Neural cell (in vitro differentiated cells): ENCODE results near the gene MPC1L. TPM values are rescaled to one million over a fixed set of nuclear protein-coding genes. Genes with fewer than 3 reads are reported as not detected.

Experiments
- H2AFZ ChIP-seq: fragments of 200-600, 300-800 bp; sonication (generic), shearing (Covaris generic); 2 replicates; pipeline ENCODE4 v1.6.0; 2014; ENCODE audit warnings: low read depth, mild to moderate bottlenecking, antibody characterized with exemption, low read length, moderate library complexity
- H3F3A ChIP-seq: fragments of 200-600 bp; shearing (Covaris generic); 2 replicates; pipeline ENCODE4 v1.6.1; 2016; ENCODE audit warnings: mild to moderate bottlenecking, moderate library complexity, mixed read lengths, antibody characterized with exemption, low read length; ENCODE audit not compliant: insufficient read depth, poor library complexity, severe bottlenecking
- H3K27ac ChIP-seq: fragments of 200-600, 300-800 bp; sonication (generic), shearing (Covaris generic); 2 replicates; pipeline ENCODE4 v1.5.1; 2014; ENCODE audit warnings: mild to moderate bottlenecking, low read length, moderate library complexity
- H3K27me3 ChIP-seq: fragments of 300-800, 200-600 bp; sonication (generic), shearing (Covaris generic); 2 replicates; pipeline ENCODE4 v1.6.0; 2014; ENCODE audit warnings: mild to moderate bottlenecking, low read depth, low read length, moderate library complexity; ENCODE audit not compliant: insufficient read depth
- H3K36me3 ChIP-seq: fragments of 300-800, 200-600 bp; sonication (generic), shearing (Covaris generic); 2 replicates; pipeline ENCODE4 v1.5.1; 2014; ENCODE audit warnings: mild to moderate bottlenecking, antibody characterized with exemption, low read length, moderate library complexity; ENCODE audit not compliant: insufficient read depth
- H3K4me2 ChIP-seq: fragments of 300-800, 200-600 bp; sonication (generic), shearing (Covaris generic); 2 replicates; pipeline ENCODE4 v1.6.0; 2014; ENCODE audit warnings: mild to moderate bottlenecking, low read length
- H3K4me3 ChIP-seq: fragments of 300-800, 200-600 bp; sonication (generic), shearing (Covaris generic); 2 replicates; pipeline ENCODE4 v1.5.1; 2014; ENCODE audit warnings: mild to moderate bottlenecking, low read length, moderate library complexity
- H3K79me2 ChIP-seq: fragments of 200-600 bp; shearing (Covaris generic); replicated peaks from 2 replicates; pipeline ENCODE4 v1.6.0; 2014; ENCODE audit warnings: mild to moderate bottlenecking, low read length, moderate library complexity; ENCODE audit not compliant: insufficient read depth
- H3K9ac ChIP-seq: fragments of 300-800, 200-600 bp; sonication (generic), shearing (Covaris generic); 2 replicates; pipeline ENCODE4 v1.6.1; 2016; ENCODE audit warnings: mild to moderate bottlenecking, low read length, mixed read lengths
- H3K9me2 ChIP-seq: fragments of 200-600 bp; shearing (Covaris generic); 2 replicates; pipeline ENCODE4 v1.6.1; 2016; ENCODE audit warnings: mild to moderate bottlenecking, low read length, mixed read lengths; ENCODE audit not compliant: insufficient read depth
- H3K9me3 ChIP-seq: fragments of 200-600, 300-800 bp; sonication (generic), shearing (Covaris generic); 2 replicates; pipeline ENCODE4 v1.6.1; 2016; ENCODE audit warnings: mild to moderate bottlenecking, mixed run types, low read length, moderate library complexity, mixed read lengths
- H4K20me1 ChIP-seq: fragments of 200-600 bp; shearing (Covaris generic); 2 replicates; pipeline ENCODE4 v1.6.1; 2016; ENCODE audit warnings: mild to moderate bottlenecking, mixed run types; ENCODE audit not compliant: insufficient read depth
- EP300 ChIP-seq: fragments of 450-650 bp; conservative IDR thresholded peaks from 2 replicates; pipeline ENCODE4 v1.6.1; 2014; ENCODE audit warnings: antibody characterized with exemption, mild to moderate bottlenecking, moderate library complexity; ENCODE audit not compliant: poor library complexity, severe bottlenecking
- EZH2 ChIP-seq: fragments of 200-600, 300-800 bp; shearing (Covaris generic), sonication (generic); IDR thresholded peaks from 2 replicates; pipeline ENCODE4 v1.6.1; 2014; ENCODE audit warnings: antibody characterized with exemption, low read length, borderline replicate concordance, mild to moderate bottlenecking; ENCODE audit not compliant: insufficient read depth, poor library complexity, severe bottlenecking
- MXI1 ChIP-seq: fragments of 450-650 bp; conservative IDR thresholded peaks from 2 replicates; pipeline ENCODE4 v1.6.1; 2014; ENCODE audit warnings: antibody characterized with exemption, mild to moderate bottlenecking; ENCODE audit not compliant: poor library complexity, severe bottlenecking
- POLR2AphosphoS5 ChIP-seq: IDR thresholded peaks from 2 replicates; pipeline ENCODE4 v1.6.1; 2012
- RAD21 ChIP-seq: fragments of 450-650 bp; conservative IDR thresholded peaks from 2 replicates; pipeline ENCODE4 v1.6.1; 2014; ENCODE audit warnings: antibody characterized with exemption, mild to moderate bottlenecking, moderate library complexity
- SMC3 ChIP-seq: fragments of 450-650 bp; conservative IDR thresholded peaks from 2 replicates; pipeline ENCODE4 v1.6.1; 2014; ENCODE audit warnings: antibody characterized with exemption, mild to moderate bottlenecking, moderate library complexity; ENCODE audit not compliant: poor library complexity
- TAF1 ChIP-seq: IDR thresholded peaks from 2 replicates; pipeline ENCODE4 v1.6.1; 2012; ENCODE audit warnings: low read depth
- polyA plus RNA-seq: library from polyadenylated mRNA; depleted of rRNA; stranded (reverse); fragments of >200 nt; gene quantifications from 2 replicates; pipeline ENCODE4 v1.2.3, GENCODE V29; 2014
- TF ChIP-seq, protein P1 (sequence below): fragments of 450-650 bp; IDR thresholded peaks from 2 replicates; pipeline ENCODE4 v1.5.1; 2014; ENCODE audit warnings: antibody characterized with exemption, mild to moderate bottlenecking, moderate library complexity; ENCODE audit not compliant: poor library complexity, severe bottlenecking
- TF ChIP-seq, protein P2 (sequence below): IDR thresholded peaks from 2 replicates; pipeline ENCODE4 v1.6.1; 2012; ENCODE audit warnings: borderline replicate concordance

MPC1L gene
- polyA plus RNA-seq, 1 donor from 2014 or later: not detected

DNA sequence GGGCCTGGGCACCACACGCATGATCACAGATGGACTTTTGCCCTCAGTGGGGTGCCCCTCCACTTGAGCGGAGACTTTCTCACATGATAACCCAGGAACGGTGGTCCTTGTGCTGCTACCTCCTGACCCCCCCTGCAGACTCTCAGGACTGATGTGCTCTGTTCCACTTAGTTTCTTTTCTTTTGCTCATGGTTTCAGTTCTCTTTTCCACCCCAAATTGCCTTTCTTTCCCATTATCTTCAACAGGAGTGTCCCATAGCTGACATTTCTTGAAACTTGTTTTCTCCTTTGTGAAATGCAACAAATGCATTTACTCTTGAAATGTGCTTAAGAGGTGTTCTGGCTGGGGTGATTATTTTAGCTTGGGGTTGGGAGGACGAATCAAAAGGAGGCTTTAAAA lies 9.0 kb downstream of the MPC1L start:
- Histone ChIP-seq H3K4me3 (no peak overlapping the region), H4K20me1 (no peaks in the 10 kb centered on the region), H3F3A (no peaks in the 10 kb centered on the region), H3K27me3 (no peaks in the 10 kb centered on the region), H3K9me2 (no peaks in the 10 kb centered on the region), H3K27ac (no peak overlapping the region), H3K4me2 (no peak overlapping the region), H3K36me3 (no peaks in the 10 kb centered on the region), H2AFZ (no peak overlapping the region), H3K9me3 (no peaks in the 10 kb centered on the region), H3K9ac (no peak overlapping the region), H3K79me2 (no peaks in the 10 kb centered on the region)
- no peak for TF ChIP-seq EZH2
- no peak for TF ChIP-seq SMC3
- TF ChIP-seq POLR2AphosphoS5: no peak
- TF ChIP-seq, protein P1, sequence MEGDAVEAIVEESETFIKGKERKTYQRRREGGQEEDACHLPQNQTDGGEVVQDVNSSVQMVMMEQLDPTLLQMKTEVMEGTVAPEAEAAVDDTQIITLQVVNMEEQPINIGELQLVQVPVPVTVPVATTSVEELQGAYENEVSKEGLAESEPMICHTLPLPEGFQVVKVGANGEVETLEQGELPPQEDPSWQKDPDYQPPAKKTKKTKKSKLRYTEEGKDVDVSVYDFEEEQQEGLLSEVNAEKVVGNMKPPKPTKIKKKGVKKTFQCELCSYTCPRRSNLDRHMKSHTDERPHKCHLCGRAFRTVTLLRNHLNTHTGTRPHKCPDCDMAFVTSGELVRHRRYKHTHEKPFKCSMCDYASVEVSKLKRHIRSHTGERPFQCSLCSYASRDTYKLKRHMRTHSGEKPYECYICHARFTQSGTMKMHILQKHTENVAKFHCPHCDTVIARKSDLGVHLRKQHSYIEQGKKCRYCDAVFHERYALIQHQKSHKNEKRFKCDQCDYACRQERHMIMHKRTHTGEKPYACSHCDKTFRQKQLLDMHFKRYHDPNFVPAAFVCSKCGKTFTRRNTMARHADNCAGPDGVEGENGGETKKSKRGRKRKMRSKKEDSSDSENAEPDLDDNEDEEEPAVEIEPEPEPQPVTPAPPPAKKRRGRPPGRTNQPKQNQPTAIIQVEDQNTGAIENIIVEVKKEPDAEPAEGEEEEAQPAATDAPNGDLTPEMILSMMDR: no peak
- TF ChIP-seq, protein P2, sequence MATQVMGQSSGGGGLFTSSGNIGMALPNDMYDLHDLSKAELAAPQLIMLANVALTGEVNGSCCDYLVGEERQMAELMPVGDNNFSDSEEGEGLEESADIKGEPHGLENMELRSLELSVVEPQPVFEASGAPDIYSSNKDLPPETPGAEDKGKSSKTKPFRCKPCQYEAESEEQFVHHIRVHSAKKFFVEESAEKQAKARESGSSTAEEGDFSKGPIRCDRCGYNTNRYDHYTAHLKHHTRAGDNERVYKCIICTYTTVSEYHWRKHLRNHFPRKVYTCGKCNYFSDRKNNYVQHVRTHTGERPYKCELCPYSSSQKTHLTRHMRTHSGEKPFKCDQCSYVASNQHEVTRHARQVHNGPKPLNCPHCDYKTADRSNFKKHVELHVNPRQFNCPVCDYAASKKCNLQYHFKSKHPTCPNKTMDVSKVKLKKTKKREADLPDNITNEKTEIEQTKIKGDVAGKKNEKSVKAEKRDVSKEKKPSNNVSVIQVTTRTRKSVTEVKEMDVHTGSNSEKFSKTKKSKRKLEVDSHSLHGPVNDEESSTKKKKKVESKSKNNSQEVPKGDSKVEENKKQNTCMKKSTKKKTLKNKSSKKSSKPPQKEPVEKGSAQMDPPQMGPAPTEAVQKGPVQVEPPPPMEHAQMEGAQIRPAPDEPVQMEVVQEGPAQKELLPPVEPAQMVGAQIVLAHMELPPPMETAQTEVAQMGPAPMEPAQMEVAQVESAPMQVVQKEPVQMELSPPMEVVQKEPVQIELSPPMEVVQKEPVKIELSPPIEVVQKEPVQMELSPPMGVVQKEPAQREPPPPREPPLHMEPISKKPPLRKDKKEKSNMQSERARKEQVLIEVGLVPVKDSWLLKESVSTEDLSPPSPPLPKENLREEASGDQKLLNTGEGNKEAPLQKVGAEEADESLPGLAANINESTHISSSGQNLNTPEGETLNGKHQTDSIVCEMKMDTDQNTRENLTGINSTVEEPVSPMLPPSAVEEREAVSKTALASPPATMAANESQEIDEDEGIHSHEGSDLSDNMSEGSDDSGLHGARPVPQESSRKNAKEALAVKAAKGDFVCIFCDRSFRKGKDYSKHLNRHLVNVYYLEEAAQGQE: no peak
- TF ChIP-seq RAD21: no peak
- no peak for TF ChIP-seq TAF1
- no peak for TF ChIP-seq MXI1
- TF ChIP-seq EP300: no peak

DNA sequence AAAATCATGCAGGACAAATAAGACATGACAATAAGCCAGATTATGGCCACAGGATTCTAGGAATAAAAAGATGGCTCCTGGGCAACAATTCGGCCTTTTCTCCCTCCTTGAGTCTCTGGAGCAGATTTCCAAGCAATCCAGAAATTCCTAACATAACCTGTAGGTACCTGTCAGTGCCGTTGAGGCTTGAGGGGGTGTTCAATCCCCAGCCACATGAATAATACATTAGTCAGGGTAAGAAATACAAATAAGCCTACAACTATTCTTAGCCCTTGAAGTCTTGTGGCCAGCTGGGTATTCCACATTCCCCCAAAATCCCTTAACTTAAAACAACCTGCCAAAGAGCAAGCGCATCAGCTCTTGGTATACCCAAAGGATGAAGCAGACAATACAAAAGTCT lies 14.5 kb downstream of the MPC1L start:
- Histone ChIP-seq H3K27me3 (no peaks in the 10 kb centered on the region), H3K9ac (no peak overlapping the region), H2AFZ (no peak overlapping the region), H3K4me2 (no peak overlapping the region), H3K9me3 (no peaks in the 10 kb centered on the region), H3K79me2 (no peaks in the 10 kb centered on the region), H3K27ac (no peak overlapping the region), H3K4me3 (no peak overlapping the region), H3K9me2 (no peaks in the 10 kb centered on the region), H3K36me3 (no peaks in the 10 kb centered on the region), H3F3A (no peaks in the 10 kb centered on the region), H4K20me1 (no peaks in the 10 kb centered on the region)
- TF ChIP-seq, protein P2: no peak
